Spinal cord (tissue), 10 donors: Measurements from ENCODE around the gene SPATA21. TPM values are rescaled to one million over a fixed set of nuclear protein-coding genes. Genes with fewer than 3 reads are reported as not detected.
"Not testable (repeated sequence)": the region's sequence is repeated elsewhere in the genome, so short reads cannot be mapped to it uniquely, and the experiment has no call there.

Experiments used
- DNase-seq, 6 donors: peaks; one replicate each; pipeline versions ENCODE4 v3.0.0 to v3.0.0-alpha.2; 2013 to 2015; ENCODE audit warnings: low spot score in 6 of 6, low read depth in 4 of 6
- H3K27ac ChIP-seq: one replicate; pipeline ENCODE4 v1.5.1; 2013; ENCODE audit warnings: low read depth, low read length, control low read depth
- H3K27me3 ChIP-seq: one replicate; pipeline ENCODE4 v1.6.1; 2013; ENCODE audit warnings: low read length; ENCODE audit not compliant: control insufficient read depth, insufficient read depth
- H3K36me3 ChIP-seq: one replicate; pipeline ENCODE4 v1.6.1; 2013; ENCODE audit warnings: low read length; ENCODE audit not compliant: control insufficient read depth, insufficient read depth
- H3K4me1 ChIP-seq: one replicate; pipeline ENCODE4 v1.6.1; 2013; ENCODE audit warnings: low read length; ENCODE audit not compliant: control insufficient read depth, insufficient read depth
- H3K4me3 ChIP-seq: one replicate; pipeline ENCODE4 v1.5.1; 2013; ENCODE audit warnings: low read depth, low read length, control low read depth
- H3K9me3 ChIP-seq: one replicate; pipeline ENCODE4 v1.6.1; 2013; ENCODE audit warnings: low read length; ENCODE audit not compliant: control insufficient read depth, insufficient read depth
- WGBS: methylation state at CpG from one replicate; pipeline ENCODE4 v1.1.5; 2013; ENCODE audit warnings: missing lambda C conversion rate; ENCODE audit not compliant: insufficient coverage; 5-methylcytosine and 5-hydroxymethylcytosine counted together
- polyA plus RNA-seq, 2 donors: library from polyadenylated mRNA; unstranded; fragments of 120-200 nt; gene quantifications; one replicate each; pipeline ENCODE4 v1.2.1, GENCODE V29; 2013; ENCODE audit not compliant: insufficient read length in 2 of 2
- total RNA-seq, 2 donors: library from RNA; depleted of rRNA in 1 of 2; stranded (reverse); fragments of 120-200 nt in 1 of 2; fragments of >200 nt in 1 of 2; gene quantifications; one replicate each; pipeline versions ENCODE4 v1.2.3 to v1.2.4, GENCODE V29; 2013 to 2014
- donor health status: healthy.

Gene SPATA21
- total and polyA plus RNA-seq, 4 donors = 0.17 to 0.59 TPM; not detected in 2

- H3K4me3 ChIP-seq, H3K9me3 ChIP-seq, H3K4me1 ChIP-seq, H3K27ac ChIP-seq, H3K27me3 ChIP-seq, DNase-seq: not testable (repeated sequence)
- WGBS = 94% methylated on average over 18 of the region's 29 CpGs
- peaks cover 56% of the 10 kb centered on the region for H3K36me3 ChIP-seq
Measured at GRCh38 chr1:16475771-16476770, 38.8 kb upstream of the SPATA21 start.

GRCh38 chr1:16474891-16475290 lies 37.7 kb upstream of the SPATA21 start:
- not testable (repeated sequence) for DNase-seq, H3K27ac ChIP-seq, H3K27me3 ChIP-seq, H3K4me1 ChIP-seq, H3K9me3 ChIP-seq, H3K4me3 ChIP-seq
- peaks cover 50% of the 10 kb centered on the region for H3K36me3 ChIP-seq
- no CpG with 5 or more reads among the region's 2 CpGs for WGBS

GRCh38 chr1:16474166-16474800 lies 37.1 kb upstream of the SPATA21 start:
- Histone ChIP-seq H3K27me3 (no peaks in the 10 kb centered on the region), H3K36me3 (peaks cover 46% of the 10 kb centered on the region), H3K4me1 (no peaks in the 10 kb centered on the region), H3K4me3 (no peak overlapping the region), H3K9me3 (no peaks in the 10 kb centered on the region), H3K27ac (no peak overlapping the region)
- DNase-seq = no peak
- 96% methylated on average over 28 of the region's 28 CpGs for WGBS

- no peak overlapping the region for H3K4me3 ChIP-seq
- DNase-seq = no peak
- H3K27me3 ChIP-seq = no peaks in the 10 kb centered on the region
- no peaks in the 10 kb centered on the region for H3K9me3 ChIP-seq
- no peak overlapping the region for H3K27ac ChIP-seq
- H3K36me3 ChIP-seq = peaks cover 22% of the 10 kb centered on the region
- H3K4me1 ChIP-seq = no peaks in the 10 kb centered on the region
- WGBS = 100% methylated on average over 1 of the region's 3 CpGs
Measured at GRCh38 chr1:16468558-16468957, 31.3 kb upstream of the SPATA21 start.

GRCh38 chr1:16464917-16465625 lies 27.8 kb upstream of the SPATA21 start:
- 97% methylated on average over 21 of the region's 21 CpGs for WGBS
- H3K36me3 ChIP-seq = peaks cover 34% of the 10 kb centered on the region

GRCh38 chr1:16462773-16463330 lies 25.6 kb upstream of the SPATA21 start:
- H3K9me3 ChIP-seq = no peaks in the 10 kb centered on the region
- WGBS = 95% methylated on average over 5 of the region's 7 CpGs
- peaks cover 24% of the 10 kb centered on the region for H3K4me1 ChIP-seq
- no peak overlapping the region for H3K27ac ChIP-seq
- no peak for DNase-seq
- no peak overlapping the region for H3K4me3 ChIP-seq
- peaks cover 49% of the 10 kb centered on the region for H3K36me3 ChIP-seq
- H3K27me3 ChIP-seq = no peaks in the 10 kb centered on the region

More at GRCh38 chr1:16464917-16465625, 27.8 kb upstream of the SPATA21 start:
- Histone ChIP-seq H3K27ac (no peak overlapping the region), H3K4me1 (peaks cover 7% of the 10 kb centered on the region), H3K4me3 (no peak overlapping the region), H3K9me3 (no peaks in the 10 kb centered on the region), H3K27me3 (no peaks in the 10 kb centered on the region)
- DNase-seq = no peak

GRCh38 chr1:16461681-16462080 lies 24.5 kb upstream of the SPATA21 start:
- peaks cover 57% of the 10 kb centered on the region for H3K36me3 ChIP-seq
- WGBS = 97% methylated on average over 3 of the region's 3 CpGs
- H3K9me3 ChIP-seq = no peaks in the 10 kb centered on the region
- H3K4me1 ChIP-seq = peaks cover 26% of the 10 kb centered on the region
- no peak for DNase-seq
- no peak overlapping the region for H3K4me3 ChIP-seq
- H3K27me3 ChIP-seq = no peaks in the 10 kb centered on the region
- no peak overlapping the region for H3K27ac ChIP-seq

GRCh38 chr1:16459352-16459925 lies 22.2 kb upstream of the SPATA21 start:
- Histone ChIP-seq H3K4me3 (no peak overlapping the region), H3K36me3 (peaks cover 63% of the 10 kb centered on the region), H3K4me1 (peaks cover 26% of the 10 kb centered on the region), H3K27me3 (no peaks in the 10 kb centered on the region), H3K27ac (peak overlapping the region; percentile 76), H3K9me3 (no peaks in the 10 kb centered on the region)
- WGBS = 59% methylated on average over 6 of the region's 6 CpGs
- DNase-seq = peak in 3 of 6 donors; percentile 30 to 78 (median 43)

GRCh38 chr1:16458831-16459230 lies 21.6 kb upstream of the SPATA21 start:
- Histone ChIP-seq H3K4me3 (no peak overlapping the region), H3K27ac (peak overlapping the region; percentile 76), H3K4me1 (peaks cover 26% of the 10 kb centered on the region), H3K36me3 (peaks cover 65% of the 10 kb centered on the region), H3K9me3 (no peaks in the 10 kb centered on the region), H3K27me3 (no peaks in the 10 kb centered on the region)
- WGBS = 28% methylated on average over 3 of the region's 6 CpGs
- peak in 4 of 6 donors; percentile 13 to 85 (median 48) for DNase-seq
